HepG2 (cell line): ENCODE results near the gene DLAT. TPM values are rescaled to one million over a fixed set of nuclear protein-coding genes. Genes with fewer than 3 reads are reported as not detected.

Experiments used
- NAIF1 ChIP-seq: sonication (generic); formaldehyde crosslinking; IDR thresholded peaks from 2 replicates; pipeline ENCODE4 v1.5.0; 2020; ENCODE audit warnings: mild to moderate bottlenecking, missing genetic modification reagents, borderline replicate concordance
- NFE2 ChIP-seq: sonication (generic); formaldehyde crosslinking; IDR thresholded peaks from 2 replicates; pipeline ENCODE4 v1.4.0; 2020; ENCODE audit warnings: missing genetic modification reagents
- PCBP2 ChIP-seq: fragments of 200-400 bp; formaldehyde crosslinking; optimal IDR thresholded peaks from 2 replicates; pipeline ENCODE3; 2018; ENCODE audit warnings: low read length, low read depth; ENCODE audit not compliant: poor library complexity, severe bottlenecking
- ZKSCAN5 ChIP-seq: sonication (generic); formaldehyde crosslinking; IDR thresholded peaks from 2 replicates; pipeline ENCODE4 v1.5.1; 2020; ENCODE audit warnings: mild to moderate bottlenecking, missing genetic modification reagents
- ZNF569 ChIP-seq: sonication (generic); formaldehyde crosslinking; IDR thresholded peaks from 2 replicates; pipeline ENCODE4 v1.5.0; 2020; ENCODE audit warnings: mild to moderate bottlenecking, missing genetic modification reagents, moderate library complexity, borderline replicate concordance
- polyA plus RNA-seq, 8 experiments: library from polyadenylated mRNA; depleted of rRNA in 3 of 8; stranded (reverse) in 7 of 8; unstranded in 1 of 8; fragments of >200 nt; fragmentation: Illumina TruSeq in 4 of 8; extraction: Trizol in 4 of 8; gene quantifications; 2 replicates each; pipeline versions ENCODE4 v1.2.1 to v1.2.3, GENCODE V29; 2011 to 2016; ENCODE audit warnings: low read depth in 4 of 8, missing spikeins in 1 of 8, mixed read lengths in 1 of 8; ENCODE audit not compliant: insufficient read depth in 1 of 8
- total RNA-seq, 5 experiments: library from RNA; depleted of rRNA; stranded (reverse); fragments of >200 nt; fragmentation: Illumina TruSeq; extraction: Trizol; gene quantifications; 2 replicates each; pipeline ENCODE4 v1.2.3, GENCODE V29; 2016; ENCODE audit warnings: low read depth in 1 of 5
- TF ChIP-seq, protein P1 (sequence below), 2 experiments: fragments of 450-650 bp in 1 of 2; sonication (generic) in 1 of 2; formaldehyde crosslinking in 1 of 2; IDR thresholded peaks; 2 replicates each; pipeline versions ENCODE4 v1.6.1 to v1.8.0; 2016 to 2022; ENCODE audit warnings: antibody characterized with exemption in 1 of 2, mild to moderate bottlenecking in 1 of 2, missing genetic modification reagents in 1 of 2
- TF ChIP-seq, protein P2 (sequence below): IDR thresholded peaks from 2 replicates; pipeline ENCODE4 v1.6.1; 2016; ENCODE audit warnings: missing compliant biosample characterization, missing genetic modification reagents, borderline replicate concordance

The DLAT gene
- total and polyA plus RNA-seq, 2 of the 13 experiments (the other 11 are each of a cell fraction or from before 2014, with no cell fraction given): 26.4 to 62.2 TPM

DNA sequence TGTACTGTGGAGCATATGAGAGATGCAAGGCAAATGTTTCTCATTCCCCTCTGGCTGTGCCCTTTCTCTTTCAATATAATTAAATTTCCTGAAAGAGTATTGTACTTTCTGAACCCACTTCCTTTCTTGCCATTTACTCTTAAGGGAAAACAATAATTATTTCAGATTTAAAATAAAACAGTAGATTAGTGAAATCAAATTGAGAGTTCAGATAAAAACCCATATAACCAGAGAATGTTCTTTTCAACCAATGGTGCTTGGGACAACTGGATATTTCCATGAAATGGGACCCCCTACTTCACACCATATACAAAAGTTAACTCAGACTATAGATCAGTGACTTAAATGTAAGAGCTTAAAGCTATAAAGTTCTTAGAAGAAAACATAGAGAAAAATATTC lies 26.1 kb upstream of the DLAT start (continued):
- TF ChIP-seq, protein P1, sequence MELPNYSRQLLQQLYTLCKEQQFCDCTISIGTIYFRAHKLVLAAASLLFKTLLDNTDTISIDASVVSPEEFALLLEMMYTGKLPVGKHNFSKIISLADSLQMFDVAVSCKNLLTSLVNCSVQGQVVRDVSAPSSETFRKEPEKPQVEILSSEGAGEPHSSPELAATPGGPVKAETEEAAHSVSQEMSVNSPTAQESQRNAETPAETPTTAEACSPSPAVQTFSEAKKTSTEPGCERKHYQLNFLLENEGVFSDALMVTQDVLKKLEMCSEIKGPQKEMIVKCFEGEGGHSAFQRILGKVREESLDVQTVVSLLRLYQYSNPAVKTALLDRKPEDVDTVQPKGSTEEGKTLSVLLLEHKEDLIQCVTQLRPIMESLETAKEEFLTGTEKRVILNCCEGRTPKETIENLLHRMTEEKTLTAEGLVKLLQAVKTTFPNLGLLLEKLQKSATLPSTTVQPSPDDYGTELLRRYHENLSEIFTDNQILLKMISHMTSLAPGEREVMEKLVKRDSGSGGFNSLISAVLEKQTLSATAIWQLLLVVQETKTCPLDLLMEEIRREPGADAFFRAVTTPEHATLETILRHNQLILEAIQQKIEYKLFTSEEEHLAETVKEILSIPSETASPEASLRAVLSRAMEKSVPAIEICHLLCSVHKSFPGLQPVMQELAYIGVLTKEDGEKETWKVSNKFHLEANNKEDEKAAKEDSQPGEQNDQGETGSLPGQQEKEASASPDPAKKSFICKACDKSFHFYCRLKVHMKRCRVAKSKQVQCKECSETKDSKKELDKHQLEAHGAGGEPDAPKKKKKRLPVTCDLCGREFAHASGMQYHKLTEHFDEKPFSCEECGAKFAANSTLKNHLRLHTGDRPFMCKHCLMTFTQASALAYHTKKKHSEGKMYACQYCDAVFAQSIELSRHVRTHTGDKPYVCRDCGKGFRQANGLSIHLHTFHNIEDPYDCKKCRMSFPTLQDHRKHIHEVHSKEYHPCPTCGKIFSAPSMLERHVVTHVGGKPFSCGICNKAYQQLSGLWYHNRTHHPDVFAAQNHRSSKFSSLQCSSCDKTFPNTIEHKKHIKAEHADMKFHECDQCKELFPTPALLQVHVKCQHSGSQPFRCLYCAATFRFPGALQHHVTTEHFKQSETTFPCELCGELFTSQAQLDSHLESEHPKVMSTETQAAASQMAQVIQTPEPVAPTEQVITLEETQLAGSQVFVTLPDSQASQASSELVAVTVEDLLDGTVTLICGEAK (IDR thresholded peaks at IDR 0.05): no peak
- TF ChIP-seq, protein P1 (CRISPR knock-in tag; IDR thresholded peaks at IDR 0.05): no peak
- TF ChIP-seq PCBP2: no peak
- TF ChIP-seq, protein P2, sequence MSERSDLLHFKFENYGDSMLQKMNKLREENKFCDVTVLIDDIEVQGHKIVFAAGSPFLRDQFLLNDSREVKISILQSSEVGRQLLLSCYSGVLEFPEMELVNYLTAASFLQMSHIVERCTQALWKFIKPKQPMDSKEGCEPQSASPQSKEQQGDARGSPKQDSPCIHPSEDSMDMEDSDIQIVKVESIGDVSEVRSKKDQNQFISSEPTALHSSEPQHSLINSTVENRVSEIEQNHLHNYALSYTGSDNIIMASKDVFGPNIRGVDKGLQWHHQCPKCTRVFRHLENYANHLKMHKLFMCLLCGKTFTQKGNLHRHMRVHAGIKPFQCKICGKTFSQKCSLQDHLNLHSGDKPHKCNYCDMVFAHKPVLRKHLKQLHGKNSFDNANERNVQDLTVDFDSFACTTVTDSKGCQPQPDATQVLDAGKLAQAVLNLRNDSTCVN (CRISPR knock-in tag): no peak
- no peak for TF ChIP-seq ZKSCAN5 (CRISPR knock-in tag)
- no peak for TF ChIP-seq ZNF569 (CRISPR knock-in tag)
- TF ChIP-seq NFE2: no peak
- TF ChIP-seq NAIF1 (CRISPR knock-in tag): no peak
